GM23338 (cell line): Measurements from ENCODE around the gene KCNMB4. TPM values are rescaled to one million over a fixed set of nuclear protein-coding genes. Genes with fewer than 3 reads are reported as not detected.

Experiments
- ATAC-seq: fragments of 200-7000 bp; cut with Tn5 transposase; 3 replicates; pipeline ENCODE4 v1.9.1; 2020
- DNase-seq: peaks from one replicate; pipeline ENCODE4 v3.0.0-alpha.2; 2015; ENCODE audit warnings: low spot score
- H2AFZ ChIP-seq: fragments of 200-600 bp; sonication (generic); 2 replicates; pipeline ENCODE4 v1.8.0; 2016; ENCODE audit warnings: antibody characterized with exemption, mild to moderate bottlenecking, moderate library complexity
- H3F3A ChIP-seq: fragments of 200-600 bp; sonication (generic); replicated peaks from 2 replicates; pipeline ENCODE4 v1.8.0; 2017; ENCODE audit warnings: antibody characterized with exemption, mixed run types, low read depth
- H3K27ac ChIP-seq: fragments of 200-600 bp; sonication (generic); 2 replicates; pipeline ENCODE4 v1.6.1; 2016; ENCODE audit warnings: low read depth
- H3K27me3 ChIP-seq: fragments of 200-600 bp; sonication (generic); 2 replicates; pipeline ENCODE4 v1.8.0; 2016; ENCODE audit warnings: mild to moderate bottlenecking, mixed run types, moderate library complexity; ENCODE audit not compliant: insufficient read depth
- H3K36me3 ChIP-seq: fragments of 200-600 bp; sonication (generic); 2 replicates; pipeline ENCODE4 v1.8.0; 2016; ENCODE audit warnings: mild to moderate bottlenecking; ENCODE audit not compliant: insufficient read depth
- H3K4me1 ChIP-seq: fragments of 200-600 bp; sonication (generic); 2 replicates; pipeline ENCODE4 v1.8.0; 2016; ENCODE audit warnings: mild to moderate bottlenecking, moderate library complexity; ENCODE audit not compliant: insufficient read depth
- H3K4me2 ChIP-seq: fragments of 200-600 bp; sonication (generic); 2 replicates; pipeline ENCODE4 v1.7.1; 2017; ENCODE audit warnings: mixed run types
- H3K4me3 ChIP-seq: fragments of 200-600 bp; sonication (generic); 2 replicates; pipeline ENCODE4 v1.6.1; 2016; ENCODE audit warnings: mixed run types
- H3K79me2 ChIP-seq: fragments of 200-600 bp; sonication (generic); replicated peaks from 2 replicates; pipeline ENCODE4 v1.8.0; 2017; ENCODE audit warnings: mild to moderate bottlenecking; ENCODE audit not compliant: insufficient read depth
- H3K9me2 ChIP-seq: fragments of 200-600 bp; sonication (generic); 2 replicates; pipeline ENCODE4 v1.8.0; 2017; ENCODE audit not compliant: insufficient read depth
- H4K20me1 ChIP-seq: fragments of 200-600 bp; sonication (generic); replicated peaks from 2 replicates; pipeline ENCODE4 v1.8.0; 2017; ENCODE audit warnings: mild to moderate bottlenecking; ENCODE audit not compliant: insufficient read depth
- H3K27ac Mint-ChIP-seq: 2 replicates; pipeline ENCODE4 v1.8.0; 2020; ENCODE audit warnings: inconsistent platforms, mild to moderate bottlenecking, moderate library complexity, mixed read lengths
- H3K27me3 Mint-ChIP-seq: 3 replicates; pipeline ENCODE4 v1.8.0; 2022; ENCODE audit warnings: low read depth, mild to moderate bottlenecking, moderate library complexity, mixed read lengths, inconsistent platforms; ENCODE audit not compliant: insufficient read depth, poor library complexity
- H3K36me3 Mint-ChIP-seq: 3 replicates; pipeline ENCODE4 v1.8.0; 2021; ENCODE audit warnings: low read depth, mild to moderate bottlenecking, inconsistent platforms, moderate library complexity, mixed read lengths
- H3K4me1 Mint-ChIP-seq: 3 replicates; pipeline ENCODE4 v1.8.0; 2020; ENCODE audit warnings: mild to moderate bottlenecking, inconsistent platforms, mixed read lengths
- H3K4me3 Mint-ChIP-seq: 3 replicates; pipeline ENCODE4 v1.8.0; 2021; ENCODE audit warnings: moderate library complexity, mild to moderate bottlenecking, inconsistent platforms, mixed read lengths
- H3K9me3 Mint-ChIP-seq: 3 replicates; pipeline ENCODE4 v1.8.0; 2020; ENCODE audit warnings: moderate library complexity, mild to moderate bottlenecking, inconsistent platforms, mixed read lengths
- EZH2phosphoT487 ChIP-seq: fragments of 200-600 bp; sonication (generic); IDR thresholded peaks from one replicate; pipeline ENCODE4 v1.8.1; 2018; ENCODE audit warnings: antibody characterized with exemption; ENCODE audit not compliant: unreplicated experiment
- JUNB ChIP-seq: IDR thresholded peaks from one replicate; pipeline ENCODE4 v1.6.1; 2016; ENCODE audit warnings: antibody characterized with exemption; ENCODE audit not compliant: unreplicated experiment
- NANOG ChIP-seq: IDR thresholded peaks from 2 replicates; pipeline ENCODE4 v1.6.1; 2016; ENCODE audit warnings: antibody characterized with exemption, borderline replicate concordance
- POLR2AphosphoS5 ChIP-seq: IDR thresholded peaks from 2 replicates; pipeline ENCODE4 v1.6.1; 2016; ENCODE audit warnings: antibody characterized with exemption, low read depth
- REST ChIP-seq: IDR thresholded peaks from one replicate; pipeline ENCODE4 v1.6.1; 2018; ENCODE audit warnings: antibody characterized with exemption; ENCODE audit not compliant: unreplicated experiment
- STAT1 ChIP-seq: IDR thresholded peaks from one replicate; pipeline ENCODE4 v1.6.1; 2016; ENCODE audit warnings: antibody characterized with exemption; ENCODE audit not compliant: unreplicated experiment
- ZNF114 ChIP-seq: fragments of 250-450 bp; sonication (Bioruptor Pico); IDR thresholded peaks from 2 replicates; pipeline ENCODE4 v1.5.0; 2020; ENCODE audit warnings: mild to moderate bottlenecking, moderate library complexity
- polyA plus RNA-seq: library from polyadenylated mRNA; unstranded; fragments of >200 nt; fragmentation: Nextera tagmentation; extraction: Ambion mirVana; gene quantifications from 2 replicates; pipeline ENCODE4 v1.2.1, GENCODE V29; 2016
- total RNA-seq: library from RNA; depleted of rRNA; stranded (reverse); fragments of >200 nt; shearing (Covaris generic); gene quantifications from 2 replicates; pipeline ENCODE4 v1.2.3, GENCODE V29; 2014
- TF ChIP-seq, protein P1 (sequence below): fragments of 250-450 bp; sonication (Bioruptor Pico); IDR thresholded peaks from 2 replicates; pipeline ENCODE4 v1.5.0; 2020; ENCODE audit warnings: mild to moderate bottlenecking, moderate library complexity
- TF ChIP-seq, protein P2 (sequence below), 2 experiments: fragments of 200-600 bp in 1 of 2; sonication (generic) in 1 of 2; conservative IDR thresholded peaks; 2 replicates each; pipeline versions ENCODE4 v1.5.1 to v1.6.1; 2016 to 2017; ENCODE audit warnings: antibody characterized with exemption in 2 of 2, low read depth in 2 of 2, mild to moderate bottlenecking in 2 of 2, moderate library complexity in 1 of 2

Gene KCNMB4
- total and polyA plus RNA-seq, 2 experiments from 2014 or later = 9.4 to 14.7 TPM

DNA sequence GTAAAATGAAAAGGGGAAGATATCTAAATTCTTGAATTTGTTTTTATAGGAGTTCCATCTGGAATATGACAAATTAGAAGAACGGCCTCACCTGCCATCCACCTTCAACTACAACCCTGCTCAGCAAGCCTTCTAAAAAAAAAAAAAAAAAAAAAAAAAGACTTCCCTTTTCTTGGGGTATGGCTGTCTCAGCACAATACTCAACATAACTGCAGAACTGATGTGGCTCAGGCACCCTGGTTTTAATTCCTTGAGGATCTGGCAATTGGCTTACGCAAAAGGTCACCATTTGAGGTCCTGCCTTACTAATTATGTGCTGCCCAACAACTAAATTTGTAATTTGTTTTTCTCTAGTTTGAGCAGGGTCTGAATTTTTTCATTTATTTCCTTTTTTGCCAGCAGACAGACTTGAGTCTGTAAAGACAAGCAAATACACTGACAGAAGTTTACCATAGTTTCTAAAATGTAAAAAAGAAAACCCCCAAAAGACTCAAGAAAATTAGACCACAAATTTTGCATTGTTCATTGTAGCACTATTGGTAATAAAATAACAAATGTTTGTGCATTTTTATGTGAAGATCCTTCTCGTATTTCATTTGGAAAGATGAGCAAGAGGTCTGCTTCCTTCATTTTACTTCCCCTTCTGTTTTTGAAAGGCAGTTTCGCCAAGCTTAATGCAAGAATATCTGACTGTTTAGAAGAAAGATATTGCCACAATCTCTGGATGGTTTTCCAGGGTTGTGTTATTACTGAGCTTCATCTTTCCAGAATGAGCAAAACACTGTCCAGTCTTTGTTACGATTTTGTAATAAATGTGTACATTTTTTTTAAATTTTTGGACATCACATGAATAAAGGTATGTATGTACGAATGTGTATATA lies 12.1 kb upstream of the KCNMB4 start (continued):
- TF ChIP-seq, protein P1, sequence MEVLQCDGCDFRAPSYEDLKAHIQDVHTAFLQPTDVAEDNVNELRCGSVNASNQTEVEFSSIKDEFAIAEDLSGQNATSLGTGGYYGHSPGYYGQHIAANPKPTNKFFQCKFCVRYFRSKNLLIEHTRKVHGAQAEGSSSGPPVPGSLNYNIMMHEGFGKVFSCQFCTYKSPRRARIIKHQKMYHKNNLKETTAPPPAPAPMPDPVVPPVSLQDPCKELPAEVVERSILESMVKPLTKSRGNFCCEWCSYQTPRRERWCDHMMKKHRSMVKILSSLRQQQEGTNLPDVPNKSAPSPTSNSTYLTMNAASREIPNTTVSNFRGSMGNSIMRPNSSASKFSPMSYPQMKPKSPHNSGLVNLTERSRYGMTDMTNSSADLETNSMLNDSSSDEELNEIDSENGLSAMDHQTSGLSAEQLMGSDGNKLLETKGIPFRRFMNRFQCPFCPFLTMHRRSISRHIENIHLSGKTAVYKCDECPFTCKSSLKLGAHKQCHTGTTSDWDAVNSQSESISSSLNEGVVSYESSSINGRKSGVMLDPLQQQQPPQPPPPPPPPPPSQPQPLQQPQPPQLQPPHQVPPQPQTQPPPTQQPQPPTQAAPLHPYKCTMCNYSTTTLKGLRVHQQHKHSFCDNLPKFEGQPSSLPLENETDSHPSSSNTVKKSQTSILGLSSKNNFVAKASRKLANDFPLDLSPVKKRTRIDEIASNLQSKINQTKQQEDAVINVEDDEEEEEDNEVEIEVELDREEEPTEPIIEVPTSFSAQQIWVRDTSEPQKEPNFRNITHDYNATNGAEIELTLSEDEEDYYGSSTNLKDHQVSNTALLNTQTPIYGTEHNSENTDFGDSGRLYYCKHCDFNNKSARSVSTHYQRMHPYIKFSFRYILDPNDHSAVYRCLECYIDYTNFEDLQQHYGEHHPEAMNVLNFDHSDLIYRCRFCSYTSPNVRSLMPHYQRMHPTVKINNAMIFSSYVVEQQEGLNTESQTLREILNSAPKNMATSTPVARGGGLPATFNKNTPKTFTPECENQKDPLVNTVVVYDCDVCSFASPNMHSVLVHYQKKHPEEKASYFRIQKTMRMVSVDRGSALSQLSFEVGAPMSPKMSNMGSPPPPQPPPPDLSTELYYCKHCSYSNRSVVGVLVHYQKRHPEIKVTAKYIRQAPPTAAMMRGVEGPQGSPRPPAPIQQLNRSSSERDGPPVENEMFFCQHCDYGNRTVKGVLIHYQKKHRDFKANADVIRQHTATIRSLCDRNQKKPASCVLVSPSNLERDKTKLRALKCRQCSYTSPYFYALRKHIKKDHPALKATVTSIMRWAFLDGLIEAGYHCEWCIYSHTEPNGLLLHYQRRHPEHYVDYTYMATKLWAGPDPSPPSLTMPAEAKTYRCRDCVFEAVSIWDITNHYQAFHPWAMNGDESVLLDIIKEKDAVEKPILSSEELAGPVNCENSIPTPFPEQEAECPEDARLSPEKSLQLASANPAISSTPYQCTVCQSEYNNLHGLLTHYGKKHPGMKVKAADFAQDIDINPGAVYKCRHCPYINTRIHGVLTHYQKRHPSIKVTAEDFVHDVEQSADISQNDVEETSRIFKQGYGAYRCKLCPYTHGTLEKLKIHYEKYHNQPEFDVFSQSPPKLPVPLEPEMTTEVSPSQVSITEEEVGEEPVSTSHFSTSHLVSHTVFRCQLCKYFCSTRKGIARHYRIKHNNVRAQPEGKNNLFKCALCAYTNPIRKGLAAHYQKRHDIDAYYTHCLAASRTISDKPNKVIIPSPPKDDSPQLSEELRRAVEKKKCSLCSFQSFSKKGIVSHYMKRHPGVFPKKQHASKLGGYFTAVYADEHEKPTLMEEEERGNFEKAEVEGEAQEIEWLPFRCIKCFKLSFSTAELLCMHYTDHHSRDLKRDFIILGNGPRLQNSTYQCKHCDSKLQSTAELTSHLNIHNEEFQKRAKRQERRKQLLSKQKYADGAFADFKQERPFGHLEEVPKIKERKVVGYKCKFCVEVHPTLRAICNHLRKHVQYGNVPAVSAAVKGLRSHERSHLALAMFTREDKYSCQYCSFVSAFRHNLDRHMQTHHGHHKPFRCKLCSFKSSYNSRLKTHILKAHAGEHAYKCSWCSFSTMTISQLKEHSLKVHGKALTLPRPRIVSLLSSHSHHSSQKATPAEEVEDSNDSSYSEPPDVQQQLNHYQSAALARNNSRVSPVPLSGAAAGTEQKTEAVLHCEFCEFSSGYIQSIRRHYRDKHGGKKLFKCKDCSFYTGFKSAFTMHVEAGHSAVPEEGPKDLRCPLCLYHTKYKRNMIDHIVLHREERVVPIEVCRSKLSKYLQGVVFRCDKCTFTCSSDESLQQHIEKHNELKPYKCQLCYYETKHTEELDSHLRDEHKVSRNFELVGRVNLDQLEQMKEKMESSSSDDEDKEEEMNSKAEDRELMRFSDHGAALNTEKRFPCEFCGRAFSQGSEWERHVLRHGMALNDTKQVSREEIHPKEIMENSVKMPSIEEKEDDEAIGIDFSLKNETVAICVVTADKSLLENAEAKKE (CRISPR knock-in tag) = no peak
- TF ChIP-seq ZNF114 (CRISPR knock-in tag) = no peak

- Histone ChIP-seq H3K27me3 (no peaks in the 10 kb centered on the region), H2AFZ (no peak overlapping the region), H3K9me2 (no peaks in the 10 kb centered on the region), H3K36me3 (peaks cover 6% of the 10 kb centered on the region), H3K4me2 (no peak overlapping the region), H3K4me3 (no peak overlapping the region), H3K27ac (no peak overlapping the region), H3K4me1 (no peaks in the 10 kb centered on the region), H3F3A (no peaks in the 10 kb centered on the region), H3K79me2 (no peaks in the 10 kb centered on the region), H4K20me1 (no peaks in the 10 kb centered on the region)
- H3K9me3 Mint-ChIP-seq = no peaks in the 10 kb centered on the region
- H3K36me3 Mint-ChIP-seq = peaks cover 10% of the 10 kb centered on the region; the same call in 2 of the 3 replicates
- H3K27me3 Mint-ChIP-seq = no peaks in the 10 kb centered on the region
- DNase-seq = no peak
- ATAC-seq = no peak
- no peaks in the 10 kb centered on the region for H3K4me1 Mint-ChIP-seq
- H3K27ac Mint-ChIP-seq = no peak overlapping the region
- no peak overlapping the region for H3K4me3 Mint-ChIP-seq
- TF ChIP-seq STAT1 (no peak), REST (no peak), EZH2phosphoT487 (no peak), POLR2AphosphoS5 (no peak), NANOG (no peak), JUNB (no peak)
- TF ChIP-seq, protein P2, sequence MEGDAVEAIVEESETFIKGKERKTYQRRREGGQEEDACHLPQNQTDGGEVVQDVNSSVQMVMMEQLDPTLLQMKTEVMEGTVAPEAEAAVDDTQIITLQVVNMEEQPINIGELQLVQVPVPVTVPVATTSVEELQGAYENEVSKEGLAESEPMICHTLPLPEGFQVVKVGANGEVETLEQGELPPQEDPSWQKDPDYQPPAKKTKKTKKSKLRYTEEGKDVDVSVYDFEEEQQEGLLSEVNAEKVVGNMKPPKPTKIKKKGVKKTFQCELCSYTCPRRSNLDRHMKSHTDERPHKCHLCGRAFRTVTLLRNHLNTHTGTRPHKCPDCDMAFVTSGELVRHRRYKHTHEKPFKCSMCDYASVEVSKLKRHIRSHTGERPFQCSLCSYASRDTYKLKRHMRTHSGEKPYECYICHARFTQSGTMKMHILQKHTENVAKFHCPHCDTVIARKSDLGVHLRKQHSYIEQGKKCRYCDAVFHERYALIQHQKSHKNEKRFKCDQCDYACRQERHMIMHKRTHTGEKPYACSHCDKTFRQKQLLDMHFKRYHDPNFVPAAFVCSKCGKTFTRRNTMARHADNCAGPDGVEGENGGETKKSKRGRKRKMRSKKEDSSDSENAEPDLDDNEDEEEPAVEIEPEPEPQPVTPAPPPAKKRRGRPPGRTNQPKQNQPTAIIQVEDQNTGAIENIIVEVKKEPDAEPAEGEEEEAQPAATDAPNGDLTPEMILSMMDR (conservative IDR thresholded peaks at IDR 0.05; ENCODE audit: low read depth in 2 of 2) = no peak
These were observed 11.3 kb upstream of the KCNMB4 start for GRCh38 chr12:70354787-70355186.
